ENCODE results near the gene RTL10. TPM values are rescaled to one million over a fixed set of nuclear protein-coding genes. Genes with fewer than 3 reads are reported as not detected.
A peak's percentile ranks its signal among the peaks of the same experiment; 100 is the strongest.

The RTL10 gene
- total and polyA plus RNA-seq, 2 of the 13 experiments (the other 11 are each of a cell fraction or from before 2014, with no cell fraction given), result 14.1 to 15.8 TPM

DNA sequence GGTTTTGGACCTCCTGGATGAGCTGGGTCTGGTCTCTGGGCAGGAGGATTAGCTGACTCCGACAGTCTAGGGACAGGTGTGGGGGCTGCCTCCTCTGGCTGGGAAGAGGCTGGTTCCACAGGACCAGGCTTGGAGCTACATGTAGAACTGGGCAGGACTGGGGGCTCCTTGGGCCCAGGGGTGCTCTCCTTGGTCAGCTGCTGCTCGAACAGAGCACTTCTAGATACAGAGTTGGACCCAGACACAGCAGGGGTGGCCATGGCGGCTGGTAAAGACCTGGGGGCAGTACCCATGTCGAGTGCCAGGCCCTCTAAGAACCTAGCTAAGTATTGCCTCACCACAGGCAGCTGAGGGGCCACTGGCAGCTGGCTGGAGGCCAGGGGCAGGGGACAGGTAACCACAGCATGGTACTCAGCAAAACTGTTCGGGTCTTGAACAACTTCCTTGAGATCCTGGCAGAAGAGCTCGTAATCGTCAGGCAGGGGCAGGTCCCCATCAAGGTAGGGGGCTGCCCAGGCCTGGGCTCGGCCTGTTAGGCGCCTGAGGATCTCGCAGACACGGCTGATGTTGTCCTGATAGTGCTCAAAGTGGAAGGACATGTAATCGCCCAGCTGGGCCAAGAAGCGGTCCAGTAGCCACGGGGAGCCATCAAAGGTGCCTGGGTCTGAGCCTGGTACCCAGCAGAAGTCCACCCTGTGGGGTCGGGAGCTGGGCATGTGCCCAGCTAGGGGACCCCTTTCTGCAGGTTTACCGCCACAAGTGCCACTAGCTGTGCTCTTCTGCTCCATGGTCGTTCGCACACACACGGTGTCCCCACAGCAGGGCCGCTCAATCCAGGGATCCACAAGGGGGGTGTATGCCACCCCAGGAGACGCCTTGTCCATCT is 3.1 kb downstream of the RTL10 start (continued):
- TF ChIP-seq ZFP37 (CRISPR knock-in tag; IDR thresholded peaks at IDR 0.05; ENCODE audit: borderline replicate concordance) (no peak), RBM39 (IDR thresholded peaks at IDR 0.05; ENCODE audit: low read depth, low read length, poor library complexity, severe bottlenecking) (no peak)

DNA sequence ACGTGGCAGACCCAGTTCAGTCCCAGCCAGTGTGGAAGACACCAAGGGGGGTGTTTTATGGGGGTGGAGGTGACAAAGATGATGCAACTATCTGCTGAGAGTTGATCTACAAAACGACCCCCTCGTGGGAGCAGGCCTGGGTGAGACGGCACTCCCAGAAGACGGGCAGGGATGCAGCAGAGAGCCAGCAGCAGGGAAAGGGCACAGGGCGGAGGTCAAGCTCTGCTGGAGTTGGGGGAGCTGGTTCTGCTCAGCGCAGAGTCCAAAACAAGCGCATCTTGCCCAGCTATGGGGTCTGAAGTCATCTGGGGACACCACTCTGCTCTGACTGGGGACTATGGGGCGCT is 3.9 kb downstream of the RTL10 start:
- Histone ChIP-seq H3K27me3 (ENCODE audit: control insufficient read depth in 1 of 2, insufficient read depth in 2 of 2, low read length in 2 of 2) (no peaks in the 10 kb centered on the region; a peak in 1 of 5 replicates), H3K4me2 (ENCODE audit: low read depth, low read length) (no peak overlapping the region), H3K4me1 (ENCODE audit: insufficient read depth, low read length) (peaks cover 52% of the 10 kb centered on the region), H3K36me3 (replicated peaks in 1 of 2; ENCODE audit: control insufficient read depth in 1 of 2, insufficient read depth in 2 of 2, low read length in 2 of 2) (peaks cover 6 to 26% of the 10 kb centered on the region in 2 experiments), H3K9me3 (ENCODE audit: low read length) (no peaks in the 10 kb centered on the region), H3K4me3 (replicated peaks in 1 of 3; ENCODE audit: insufficient read depth in 1 of 3, low read depth in 2 of 3, low read length in 3 of 3) (no peak overlapping the region), H3K9ac (ENCODE audit: insufficient read depth, low read depth, low read length) (no peak overlapping the region), H3K27ac (ENCODE audit: extremely low read length, insufficient read depth, low read length) (no peak overlapping the region), H2AFZ (ENCODE audit: low read length) (no peak overlapping the region), H4K20me1 (ENCODE audit: insufficient read depth, low read length) (peaks cover 9% of the 10 kb centered on the region), H3K79me2 (ENCODE audit: insufficient read depth, low read length) (peaks cover 45% of the 10 kb centered on the region)
- ATAC-seq, result no peak
- no TSS peak for BruUV-seq (replicated peaks)
- POLR2A ChIA-PET, result no interaction called here
- CTCF ChIA-PET (ENCODE audit: low intra/inter-chr PET ratio, low total read pairs), result no interaction called here
- intact Hi-C loops (cut with micrococcal nuclease; ENCODE audit: unreplicated experiment) (no loop called here), in situ Hi-C loops (cut with HindIII; ENCODE audit: extremely low pct_ligation_motif_present, low pct_unique_long_range_greater_than_20kb) (loop anchor here (5.0 kb wide), 1 partner anchor 52 kb away; no protein-coding TSS in a partner anchor)
- no peak for FAIRE-seq
- 92% methylated on average over 8 of the region's 9 CpGs for WGBS (ENCODE audit: low lambda C conversion rate)
- TF ChIP-seq CEBPB (IDR thresholded peaks at IDR 0.05; ENCODE audit: borderline replicate concordance, low read depth, low read length), result 0 out of 2 replicates have a peak, but pooled peaks have one; percentile 27
- no peak for TF ChIP-seq TP53 (CRISPR knock-in tag; conservative IDR thresholded peaks at IDR 0.05)
- DNase-seq (ENCODE audit: low spot score), result no peak

Measured in HepG2 (cell line).